K562 (cell line): ENCODE data around the gene B3GNT4. TPM values are rescaled to one million over a fixed set of nuclear protein-coding genes. Genes with fewer than 3 reads are reported as not detected.
A peak's percentile ranks its signal among the peaks of the same experiment; 100 is the strongest.

Source experiments
- BACH1 ChIP-seq: fragments of 200-800 bp; sonication (Bioruptor generic); IDR thresholded peaks from 2 replicates; pipeline ENCODE4 v1.6.1; 2016; ENCODE audit warnings: missing genetic modification characterization, missing compliant biosample characterization
- BCOR ChIP-seq: fragments of 450-650 bp; IDR thresholded peaks from 2 replicates; pipeline ENCODE4 v1.6.1; 2016
- CBX3 ChIP-seq, 2 experiments: IDR thresholded peaks; 1 replicate in 1 of 2; 2 replicates in 1 of 2; pipeline ENCODE4 v1.6.1; 2012; ENCODE audit warnings: inconsistent platforms in 2 of 2, low read length in 2 of 2, borderline replicate concordance in 1 of 2, control low read depth in 1 of 2
- CBX8 ChIP-seq: fragments of 200-600 bp; sonication (generic); IDR thresholded peaks from 2 replicates; pipeline ENCODE4 v1.6.1; 2012; ENCODE audit warnings: borderline replicate concordance, mixed run types, low read depth, mild to moderate bottlenecking, moderate library complexity, mixed read lengths, low read length, control low read depth, inconsistent platforms; ENCODE audit not compliant: poor library complexity, severe bottlenecking; ENCODE audit errors: extremely low read depth
- CHD2 ChIP-seq: IDR thresholded peaks from 2 replicates; pipeline ENCODE4 v1.6.1; 2011; ENCODE audit warnings: low read depth, low read length
- CHD4 ChIP-seq: fragments of 200-600 bp; sonication (generic); IDR thresholded peaks from 3 replicates; pipeline ENCODE4 v1.6.1; 2012; ENCODE audit warnings: low read depth, mild to moderate bottlenecking, mixed read lengths, low read length, inconsistent platforms; ENCODE audit not compliant: insufficient read depth, insufficient replicate concordance, poor library complexity, severe bottlenecking
- CREB3L1 ChIP-seq: fragments of 450-650 bp; IDR thresholded peaks from 2 replicates; pipeline ENCODE4 v1.6.1; 2014; ENCODE audit warnings: low read depth, mild to moderate bottlenecking, moderate library complexity, borderline replicate concordance
- DIDO1 ChIP-seq: fragments of 450-650 bp; IDR thresholded peaks from 2 replicates; pipeline ENCODE4 v1.6.1; 2016; ENCODE audit warnings: low read depth, missing biosample characterization, missing genetic modification characterization
- EHMT2 ChIP-seq: fragments of 450-650 bp; IDR thresholded peaks from 2 replicates; pipeline ENCODE4 v1.6.1; 2018; ENCODE audit warnings: antibody characterized with exemption
- ELK1 ChIP-seq: sonication (generic); formaldehyde crosslinking; IDR thresholded peaks from 2 replicates; pipeline ENCODE4 v1.8.1; 2022; ENCODE audit warnings: missing genetic modification reagents
- EZH2 ChIP-seq: IDR thresholded peaks from 2 replicates; pipeline ENCODE4 v1.6.1; 2012; ENCODE audit warnings: low read depth, mild to moderate bottlenecking, inconsistent platforms, low read length, borderline replicate concordance
- HMBOX1 ChIP-seq: sonication (generic); IDR thresholded peaks from 2 replicates; pipeline ENCODE4 v1.6.1; 2016
- HMGN3 ChIP-seq: IDR thresholded peaks from 2 replicates; pipeline ENCODE4 v1.6.1; 2011; ENCODE audit warnings: borderline replicate concordance, low read depth, mild to moderate bottlenecking, mixed read lengths, low read length; ENCODE audit not compliant: insufficient read length; ENCODE audit errors: extremely low read depth
- JUN ChIP-seq, 2 experiments: sonication (generic) in 1 of 2; formaldehyde crosslinking in 1 of 2; IDR thresholded peaks; 2 replicates each; pipeline versions ENCODE4 v1.6.1 to v1.8.0; 2012 to 2022; ENCODE audit warnings: borderline replicate concordance in 2 of 2, mild to moderate bottlenecking in 2 of 2, improper control_type of control experiment in 1 of 2, low read depth in 1 of 2, low read length in 1 of 2, missing genetic modification reagents in 1 of 2
- KAT7 ChIP-seq: sonication (generic); formaldehyde crosslinking; IDR thresholded peaks from 2 replicates; pipeline ENCODE4 v1.8.0; 2022; ENCODE audit warnings: missing genetic modification reagents, mild to moderate bottlenecking, borderline replicate concordance
- KLF16 ChIP-seq: IDR thresholded peaks from 2 replicates; pipeline ENCODE4 v1.6.1; 2016; ENCODE audit warnings: antibody characterized with exemption
- MAFG ChIP-seq: fragments of 450-650 bp; conservative IDR thresholded peaks from 2 replicates; pipeline ENCODE4 v1.6.1; 2016; ENCODE audit warnings: missing genetic modification characterization, missing compliant biosample characterization
- MEIS2 ChIP-seq: fragments of 450-650 bp; IDR thresholded peaks from 2 replicates; pipeline ENCODE4 v1.6.1; 2014; ENCODE audit warnings: mild to moderate bottlenecking; ENCODE audit not compliant: partially characterized antibody
- NCOA6 ChIP-seq: fragments of 450-650 bp; IDR thresholded peaks from 2 replicates; pipeline ENCODE4 v1.6.1; 2017; ENCODE audit warnings: mild to moderate bottlenecking
- PKNOX1 ChIP-seq: fragments of 450-650 bp; IDR thresholded peaks from 2 replicates; pipeline ENCODE4 v1.6.1; 2016
- RB1 ChIP-seq: fragments of 450-650 bp; IDR thresholded peaks from 2 replicates; pipeline ENCODE4 v1.6.1; 2017; ENCODE audit warnings: low read depth, mild to moderate bottlenecking
- SETDB1 ChIP-seq: IDR thresholded peaks from one replicate; pipeline ENCODE4 v1.6.1; 2012; ENCODE audit warnings: low read length, control low read depth, inconsistent platforms
- SMARCB1 ChIP-seq: IDR thresholded peaks from 2 replicates; pipeline ENCODE4 v1.6.1; 2011; ENCODE audit warnings: improper control_type of control experiment, low read depth; ENCODE audit not compliant: insufficient read length
- TRIM24 ChIP-seq, 2 experiments: fragments of 450-650 bp; IDR thresholded peaks; 2 replicates each; pipeline ENCODE4 v1.6.1; 2016
- TRIM28 ChIP-seq: fragments of 450-650 bp; IDR thresholded peaks from 2 replicates; pipeline ENCODE4 v1.6.1; 2017
- ZBTB7A ChIP-seq: IDR thresholded peaks from 2 replicates; pipeline ENCODE4 v1.6.1; 2011; ENCODE audit warnings: low read depth, mild to moderate bottlenecking, low read length, moderate library complexity, borderline replicate concordance; ENCODE audit not compliant: control insufficient read depth
- ZNF583 ChIP-seq: fragments of 250-450 bp; sonication (Bioruptor Pico); IDR thresholded peaks from 2 replicates; pipeline ENCODE4 v1.4.0; 2020
- polyA plus RNA-seq, 8 experiments: library from polyadenylated mRNA; depleted of rRNA in 4 of 8; stranded (reverse) in 5 of 8; unstranded in 3 of 8; fragments of >200 nt; fragmentation: Nextera tagmentation in 2 of 8; fragmentation: Illumina TruSeq in 1 of 8; extraction: Ambion mirVana in 2 of 8; extraction: Trizol in 1 of 8; gene quantifications; 2 replicates each; pipeline versions ENCODE4 v1.2.1 to v1.2.3, GENCODE V29; 2011 to 2014; ENCODE audit warnings: inconsistent platforms in 1 of 8, missing spikeins in 1 of 8
- total RNA-seq, 7 experiments: library from RNA; depleted of rRNA in 6 of 7; stranded (reverse); fragments of >200 nt in 6 of 7; fragmentation: Illumina TruSeq in 2 of 7; extraction: Trizol in 2 of 7; gene quantifications; 2 replicates each; pipeline versions ENCODE4 v1.2.1 to v1.2.3, GENCODE V29; 2011 to 2021; ENCODE audit warnings: low replicate concordance in 1 of 7

The B3GNT4 gene
- total and polyA plus RNA-seq, 9 of the 15 experiments (the other 6 are each of a cell fraction or from before 2014, with no cell fraction given): 0.17 to 3.2 (median 1.3) TPM

- TF ChIP-seq ELK1: no peak
- TF ChIP-seq EZH2: no peak
- no peak for TF ChIP-seq HMGN3
- TF ChIP-seq CREB3L1: no peak
- no peak for TF ChIP-seq SMARCB1
- no peak for TF ChIP-seq HMBOX1
- TF ChIP-seq KLF16: no peak
- TF ChIP-seq MAFG: no peak
- TF ChIP-seq SETDB1: no peak
- peak; percentile 91 for TF ChIP-seq TRIM28
- TF ChIP-seq KAT7: no peak
- TF ChIP-seq CBX8: no peak
- peak in 1 of 2 experiments; percentile 86; a peak in 2 of 3 replicates for TF ChIP-seq CBX3 (IDR thresholded peaks at IDR 0.05; ENCODE audit: borderline replicate concordance in 1 of 2, low read length in 2 of 2)
- 0 out of 2 replicates have a peak, but pooled peaks have one; percentile 28 for TF ChIP-seq JUN (IDR thresholded peaks at IDR 0.05; ENCODE audit: borderline replicate concordance, low read depth, low read length)
- TF ChIP-seq JUN (CRISPR knock-in tag; IDR thresholded peaks at IDR 0.05; ENCODE audit: borderline replicate concordance): no peak
- TF ChIP-seq EHMT2: peak; percentile 80
- TF ChIP-seq BACH1: no peak
- no peak for TF ChIP-seq MEIS2
- TF ChIP-seq TRIM24 (IDR thresholded peaks at IDR 0.05): peak; percentile 83 to 91
- TF ChIP-seq ZBTB7A: no peak
- TF ChIP-seq DIDO1: no peak
- TF ChIP-seq CHD4: no peak
- TF ChIP-seq ZNF583: no peak
- TF ChIP-seq PKNOX1: no peak
- TF ChIP-seq NCOA6: no peak
- no peak for TF ChIP-seq RB1
- no peak for TF ChIP-seq CHD2
- TF ChIP-seq BCOR: no peak
Observed at GRCh38 chr12:122195405-122195804, 8.1 kb upstream of the B3GNT4 start (continued).
